GM19328 (cell line): ENCODE measurements around the gene NAA15.
"Not testable (repeated sequence)": the region's sequence is repeated elsewhere in the genome, so short reads cannot be mapped to it uniquely, and the experiment has no call there.

Experiments
- ATAC-seq: cut with Tn5 transposase; IDR thresholded peaks from one replicate; pipeline ENCODE4 v1.9.1; 2021; ENCODE audit warnings: mild to moderate bottlenecking, moderate library complexity; ENCODE audit not compliant: unreplicated experiment

NAA15 gene

GRCh38 chr4:139337612-139338011, 36.3 kb downstream of the NAA15 start:
- ATAC-seq, result no peak

GRCh38 chr4:139361301-139361700, 60.0 kb downstream of the NAA15 start:
- ATAC-seq, result no peak

- ATAC-seq, result no peak
Observed at GRCh38 chr4:139367421-139368090, 66.3 kb downstream of the NAA15 start.

- ATAC-seq, result no peak
Observed at GRCh38 chr4:139368998-139369397, 67.7 kb downstream of the NAA15 start.

- ATAC-seq, result no peak
Observed at GRCh38 chr4:139374251-139374650, 72.9 kb downstream of the NAA15 start.

GRCh38 chr4:139386421-139386820, 85.1 kb downstream of the NAA15 start:
- no peak for ATAC-seq

GRCh38 chr4:139389102-139389501, 87.8 kb downstream of the NAA15 start:
- no peak for ATAC-seq

GRCh38 chr4:139389991-139390390, 88.7 kb downstream of the NAA15 start:
- ATAC-seq, result no peak

GRCh38 chr4:139391731-139392130, 90.4 kb downstream of the NAA15 start:
- ATAC-seq, result no peak

- ATAC-seq, result no peak
Observed at GRCh38 chr4:139392797-139393196, 91.5 kb downstream of the NAA15 start.

GRCh38 chr4:139401368-139401767, 100.1 kb downstream of the NAA15 start:
- no peak for ATAC-seq

GRCh38 chr4:139402436-139402835, 101.1 kb downstream of the NAA15 start:
- no peak for ATAC-seq

GRCh38 chr4:139403462-139403861, 102.2 kb downstream of the NAA15 start:
- ATAC-seq, result no peak

- no peak for ATAC-seq
Observed at GRCh38 chr4:139410312-139410711, 109.0 kb downstream of the NAA15 start.

GRCh38 chr4:139414671-139415210, 113.4 kb downstream of the NAA15 start:
- not testable (repeated sequence) for ATAC-seq

GRCh38 chr4:139416073-139416673, 114.9 kb downstream of the NAA15 start:
- no peak for ATAC-seq

GRCh38 chr4:139419388-139419914, 118.1 kb downstream of the NAA15 start:
- ATAC-seq, result no peak

- ATAC-seq, result no peak
Observed at GRCh38 chr4:139420652-139421051, 119.3 kb downstream of the NAA15 start.

- ATAC-seq, result no peak
Observed at GRCh38 chr4:139436122-139436521, 134.8 kb downstream of the NAA15 start.

GRCh38 chr4:139438141-139438540, 136.8 kb downstream of the NAA15 start:
- no peak for ATAC-seq

- no peak for ATAC-seq
Observed at GRCh38 chr4:139441029-139441428, 139.7 kb downstream of the NAA15 start.

- ATAC-seq, result no peak
Observed at GRCh38 chr4:139443661-139444060, 142.4 kb downstream of the NAA15 start.
